Measurements from ENCODE around the gene CHST5.
"Not testable (repeated sequence)": the region's sequence is repeated elsewhere in the genome, so short reads cannot be mapped to it uniquely, and the experiment has no call there.

The CHST5 gene

GRCh38 chr16:75548456-75548855 lies 12.5 kb upstream of the CHST5 start:
- not testable (repeated sequence) for FAIRE-seq

GRCh38 chr16:75546293-75546692 lies 10.4 kb upstream of the CHST5 start:
- no peak for FAIRE-seq

GRCh38 chr16:75545879-75546278 lies 10.0 kb upstream of the CHST5 start:
- not testable (repeated sequence) for FAIRE-seq

GRCh38 chr16:75542462-75542861 lies 6.6 kb upstream of the CHST5 start:
- FAIRE-seq, result not testable (repeated sequence)

GRCh38 chr16:75541236-75541635 lies 5.3 kb upstream of the CHST5 start:
- no peak for FAIRE-seq

- not testable (repeated sequence) for FAIRE-seq
Measured at GRCh38 chr16:75538882-75539565, 3.1 kb upstream of the CHST5 start.

GRCh38 chr16:75537776-75538175 lies 1.9 kb upstream of the CHST5 start:
- no peak for FAIRE-seq

GRCh38 chr16:75535211-75535843 lies 581 bp downstream of the CHST5 start:
- FAIRE-seq, result no peak

- FAIRE-seq, result no peak
Measured at GRCh38 chr16:75534560-75535205, 1.2 kb downstream of the CHST5 start.

GRCh38 chr16:75532791-75533190 lies 3.1 kb downstream of the CHST5 start:
- no peak for FAIRE-seq

- FAIRE-seq, result no peak
Measured at GRCh38 chr16:75532142-75532765, 3.7 kb downstream of the CHST5 start.

- no peak for FAIRE-seq
Measured at GRCh38 chr16:75529959-75530358, 5.9 kb downstream of the CHST5 start.

GRCh38 chr16:75529056-75529905 lies 6.6 kb downstream of the CHST5 start:
- FAIRE-seq, result no peak

- no peak for FAIRE-seq
Measured at GRCh38 chr16:75527825-75528299, 8.0 kb downstream of the CHST5 start.

GRCh38 chr16:75526032-75526790 lies 9.7 kb downstream of the CHST5 start:
- FAIRE-seq, result no peak

GRCh38 chr16:75519175-75519574 lies 16.7 kb downstream of the CHST5 start:
- no peak for FAIRE-seq

GRCh38 chr16:75516189-75516966 lies 19.5 kb downstream of the CHST5 start:
- FAIRE-seq, result not testable (repeated sequence)

GRCh38 chr16:75514296-75514695 lies 21.6 kb downstream of the CHST5 start:
- FAIRE-seq, result no peak

- FAIRE-seq, result no peak
Measured at GRCh38 chr16:75506574-75506973, 29.3 kb downstream of the CHST5 start.

GRCh38 chr16:75506107-75506506 lies 29.8 kb downstream of the CHST5 start:
- no peak for FAIRE-seq

GRCh38 chr16:75503801-75504200 lies 32.1 kb downstream of the CHST5 start:
- no peak for FAIRE-seq

All from A204.1 (cell line).